OCI-LY3 (cell line): ENCODE results near the gene CSRNP3.

Source experiments
- H2AFZ ChIP-seq: fragments of 200-600, 300-600 bp; shearing (Covaris generic); 2 replicates; pipeline ENCODE4 v1.6.0; 2014; ENCODE audit warnings: antibody characterized with exemption, low read depth, low read length
- H3K27ac ChIP-seq: fragments of 200-600, 300-600 bp; sonication (generic); 2 replicates; pipeline ENCODE4 v1.5.1; 2014; ENCODE audit warnings: mild to moderate bottlenecking, low read length, moderate library complexity, mixed read lengths
- H3K27me3 ChIP-seq: fragments of 200-600, 300-600 bp; sonication (generic); 2 replicates; pipeline ENCODE4 v1.6.1; 2014; ENCODE audit warnings: low read depth, low read length, mixed read lengths
- H3K36me3 ChIP-seq: fragments of 200-600, 300-600 bp; sonication (generic); replicated peaks from 2 replicates; pipeline ENCODE3; 2014; ENCODE audit warnings: low read depth, low read length, mixed read lengths
- H3K4me1 ChIP-seq: fragments of 300-600, 200-600 bp; sonication (generic); 2 replicates; pipeline ENCODE4 v1.6.1; 2014; ENCODE audit warnings: low read length, mixed read lengths
- H3K4me2 ChIP-seq: fragments of 200-600, 300-600 bp; sonication (generic); 2 replicates; pipeline ENCODE4 v1.6.1; 2014; ENCODE audit warnings: low read length, mixed read lengths
- H3K4me3 ChIP-seq: fragments of 300-600, 200-600 bp; sonication (generic); 2 replicates; pipeline ENCODE4 v1.5.1; 2014; ENCODE audit warnings: antibody characterized with exemption, mild to moderate bottlenecking, low read length, moderate library complexity
- H3K79me2 ChIP-seq: fragments of 300-600, 200-600 bp; shearing (Covaris generic); 2 replicates; pipeline ENCODE4 v1.6.1; 2014; ENCODE audit warnings: mild to moderate bottlenecking, low read length, mixed read lengths
- H3K9ac ChIP-seq: fragments of 300-600, 200-600 bp; shearing (Covaris generic); 2 replicates; pipeline ENCODE4 v1.6.0; 2014; ENCODE audit warnings: mild to moderate bottlenecking, low read length, moderate library complexity
- H3K9me3 ChIP-seq: fragments of 200-600, 300-600 bp; shearing (Covaris generic); 2 replicates; pipeline ENCODE4 v1.6.1; 2014; ENCODE audit warnings: low read length, mixed read lengths; ENCODE audit not compliant: insufficient read depth
- H4K20me1 ChIP-seq: fragments of 200-600, 300-600 bp; sonication (generic); 2 replicates; pipeline ENCODE4 v1.6.1; 2016; ENCODE audit warnings: low read length, mixed read lengths; ENCODE audit not compliant: insufficient read depth
- CTCF ChIP-seq: fragments of 200-600, 300-600 bp; sonication (generic); IDR thresholded peaks from 2 replicates; pipeline ENCODE4 v1.5.1; 2014; ENCODE audit warnings: antibody characterized with exemption, low read length, low read depth
- EZH2phosphoT487 ChIP-seq: fragments of 200-600 bp; shearing (Covaris generic); IDR thresholded peaks from 2 replicates; pipeline ENCODE4 v1.6.1; 2018; ENCODE audit warnings: antibody characterized with exemption, mixed run types, low read depth

The CSRNP3 gene

GRCh38 chr2:165679621-165680020 lies 210.1 kb downstream of the CSRNP3 start:
- H3K27me3 ChIP-seq: no peaks in the 10 kb centered on the region
- TF ChIP-seq CTCF: no peak

DNA sequence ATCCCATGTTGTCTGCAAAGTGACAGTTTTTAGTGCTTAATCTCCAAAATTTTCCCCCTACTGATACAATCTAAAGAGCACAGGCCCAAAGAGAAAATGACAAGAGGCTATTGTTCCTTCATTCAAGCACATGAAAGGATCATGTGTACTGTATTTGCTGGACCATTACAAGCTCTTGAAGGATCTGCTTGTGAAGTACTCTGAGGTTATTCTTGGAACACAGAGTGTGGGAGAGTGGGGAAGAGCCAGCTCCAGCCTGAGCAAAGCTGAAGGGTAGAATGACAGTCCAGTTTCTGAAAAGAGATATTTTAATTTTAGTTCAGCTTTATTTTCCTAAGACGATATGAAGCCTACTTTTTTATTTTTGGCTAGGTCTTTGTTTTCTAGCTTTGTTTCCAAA lies 212.3 kb downstream of the CSRNP3 start:
- no peaks in the 10 kb centered on the region for H3K36me3 ChIP-seq
- H3K79me2 ChIP-seq: no peaks in the 10 kb centered on the region
- no peak overlapping the region for H3K9ac ChIP-seq
- H2AFZ ChIP-seq: no peak overlapping the region
- no peak overlapping the region for H3K4me2 ChIP-seq
- no peak overlapping the region for H3K4me3 ChIP-seq
- no peaks in the 10 kb centered on the region for H3K4me1 ChIP-seq
- H3K27me3 ChIP-seq: no peaks in the 10 kb centered on the region
- H3K9me3 ChIP-seq: no peaks in the 10 kb centered on the region
- no peak for TF ChIP-seq EZH2phosphoT487
- no peak for TF ChIP-seq CTCF
- H3K27ac ChIP-seq: no peak overlapping the region
- H4K20me1 ChIP-seq: no peaks in the 10 kb centered on the region

More at GRCh38 chr2:165679621-165680020, 210.1 kb downstream of the CSRNP3 start:
- Histone ChIP-seq H3K27ac (no peak overlapping the region), H4K20me1 (no peaks in the 10 kb centered on the region), H2AFZ (no peak overlapping the region), H3K36me3 (no peaks in the 10 kb centered on the region), H3K9me3 (no peaks in the 10 kb centered on the region), H3K9ac (no peak overlapping the region), H3K4me3 (no peak overlapping the region), H3K79me2 (no peaks in the 10 kb centered on the region), H3K4me2 (no peak overlapping the region), H3K4me1 (no peaks in the 10 kb centered on the region)

DNA sequence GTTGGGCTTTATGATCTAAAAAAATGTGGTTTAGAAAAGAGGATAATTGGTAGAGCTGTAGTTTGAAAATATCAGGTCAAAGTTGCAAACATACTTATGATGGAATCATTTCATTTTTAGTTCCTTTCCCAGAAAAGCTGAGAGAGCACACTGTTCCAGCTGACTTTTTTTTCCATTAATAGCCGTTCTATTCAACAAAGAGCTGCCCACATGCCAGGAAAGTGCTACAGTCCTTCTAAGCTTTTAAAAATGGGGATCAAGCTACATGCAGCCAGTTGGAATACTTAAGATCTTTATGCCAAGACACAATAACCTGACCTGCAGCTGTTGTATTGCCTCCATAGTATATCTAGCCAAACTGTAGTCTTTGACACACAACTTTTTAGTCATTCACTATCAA lies 213.0 kb downstream of the CSRNP3 start:
- H3K79me2 ChIP-seq: no peaks in the 10 kb centered on the region
- no peak overlapping the region for H3K27ac ChIP-seq
- TF ChIP-seq CTCF: no peak
- TF ChIP-seq EZH2phosphoT487: no peak
- H2AFZ ChIP-seq: no peak overlapping the region
- no peak overlapping the region for H3K4me2 ChIP-seq
- H3K27me3 ChIP-seq: no peaks in the 10 kb centered on the region
- H3K36me3 ChIP-seq: no peaks in the 10 kb centered on the region
- no peak overlapping the region for H3K9ac ChIP-seq
- H3K4me3 ChIP-seq: no peak overlapping the region
- no peaks in the 10 kb centered on the region for H3K9me3 ChIP-seq
- H3K4me1 ChIP-seq: no peaks in the 10 kb centered on the region
- no peaks in the 10 kb centered on the region for H4K20me1 ChIP-seq

GRCh38 chr2:165686800-165687199 lies 217.3 kb downstream of the CSRNP3 start:
- no peaks in the 10 kb centered on the region for H3K36me3 ChIP-seq
- no peaks in the 10 kb centered on the region for H3K9me3 ChIP-seq
- no peak overlapping the region for H3K4me2 ChIP-seq
- no peaks in the 10 kb centered on the region for H3K4me1 ChIP-seq
- H4K20me1 ChIP-seq: no peaks in the 10 kb centered on the region
- no peak overlapping the region for H3K4me3 ChIP-seq
- no peaks in the 10 kb centered on the region for H3K79me2 ChIP-seq
- H3K27ac ChIP-seq: no peak overlapping the region
- TF ChIP-seq EZH2phosphoT487 (no peak), CTCF (no peak)
- no peak overlapping the region for H2AFZ ChIP-seq
- H3K27me3 ChIP-seq: 0 out of 2 replicates have a peak, but pooled peaks cover 6% of the 10 kb centered on the region
- no peak overlapping the region for H3K9ac ChIP-seq
